Brain microvascular endothelial cell (primary cell): ENCODE measurements around the gene AK2.
"Not testable (repeated sequence)": the region's sequence is repeated elsewhere in the genome, so short reads cannot be mapped to it uniquely, and the experiment has no call there.

Experiments
- DNase-seq: peaks from one replicate; pipeline ENCODE4 v3.0.0-alpha.2; 2020
- H3K27ac ChIP-seq: fragments of 250-450 bp; sonication (Bioruptor Pico); 2 replicates; pipeline ENCODE4 v1.5.1; 2020; ENCODE audit warnings: mild to moderate bottlenecking, moderate library complexity
- H3K27me3 ChIP-seq: fragments of 250-450 bp; sonication (Bioruptor Pico); replicated peaks from 2 replicates; pipeline ENCODE4 v1.5.1; 2020; ENCODE audit warnings: mild to moderate bottlenecking
- H3K36me3 ChIP-seq: fragments of 250-450 bp; sonication (Bioruptor Pico); replicated peaks from 2 replicates; pipeline ENCODE4 v1.5.1; 2020; ENCODE audit warnings: mild to moderate bottlenecking
- H3K4me3 ChIP-seq: 2 replicates; pipeline ENCODE4 v1.5.1; 2011; ENCODE audit warnings: low read depth, mild to moderate bottlenecking, control low read depth, low read length, moderate library complexity
- in situ Hi-C: cut with HindIII; loops from 2 replicates; pipeline ENCODE4 v1.10.0; 2017; ENCODE audit warnings: low sequenced_read_pairs, low pct_ligation_motif_present
- TF ChIP-seq, protein P1 (sequence below): IDR thresholded peaks from 2 replicates; pipeline ENCODE4 v1.5.1; 2011; ENCODE audit warnings: low read depth, mild to moderate bottlenecking, moderate library complexity, low read length, control low read depth, inconsistent platforms; ENCODE audit errors: missing control alignments

AK2 gene

DNA sequence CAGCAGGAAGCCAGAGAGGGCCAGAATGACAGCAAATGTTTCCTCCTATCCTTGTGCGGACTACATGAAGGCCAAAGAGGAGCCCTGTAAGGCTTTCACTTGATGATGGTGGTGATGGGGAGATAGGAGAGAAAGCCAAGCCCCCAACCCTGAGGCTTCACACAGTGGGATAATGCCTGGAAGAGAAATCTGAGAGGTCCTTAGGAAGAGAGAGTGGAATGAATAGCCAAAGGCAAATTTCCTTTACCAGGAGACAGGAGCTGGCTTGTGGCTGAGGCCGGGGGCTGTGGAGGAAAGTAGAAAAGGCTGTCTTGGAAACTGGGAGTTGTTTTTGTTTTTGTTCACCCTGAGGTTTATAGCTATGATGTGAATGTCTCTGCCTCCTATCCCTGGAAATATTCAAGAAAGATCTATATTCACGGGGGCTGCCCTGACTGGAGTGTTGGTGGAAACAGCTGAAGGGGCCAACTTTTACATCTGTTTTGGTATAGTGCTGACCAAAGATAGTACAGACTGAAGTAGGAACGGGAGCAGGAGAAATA, 59.1 kb downstream of the AK2 start:
- Histone ChIP-seq H3K27ac (no peak overlapping the region), H3K27me3 (no peaks in the 10 kb centered on the region), H3K36me3 (no peaks in the 10 kb centered on the region), H3K4me3 (no peak overlapping the region)
- in situ Hi-C loops = no loop called here
- no peak for DNase-seq
- TF ChIP-seq, protein P1, sequence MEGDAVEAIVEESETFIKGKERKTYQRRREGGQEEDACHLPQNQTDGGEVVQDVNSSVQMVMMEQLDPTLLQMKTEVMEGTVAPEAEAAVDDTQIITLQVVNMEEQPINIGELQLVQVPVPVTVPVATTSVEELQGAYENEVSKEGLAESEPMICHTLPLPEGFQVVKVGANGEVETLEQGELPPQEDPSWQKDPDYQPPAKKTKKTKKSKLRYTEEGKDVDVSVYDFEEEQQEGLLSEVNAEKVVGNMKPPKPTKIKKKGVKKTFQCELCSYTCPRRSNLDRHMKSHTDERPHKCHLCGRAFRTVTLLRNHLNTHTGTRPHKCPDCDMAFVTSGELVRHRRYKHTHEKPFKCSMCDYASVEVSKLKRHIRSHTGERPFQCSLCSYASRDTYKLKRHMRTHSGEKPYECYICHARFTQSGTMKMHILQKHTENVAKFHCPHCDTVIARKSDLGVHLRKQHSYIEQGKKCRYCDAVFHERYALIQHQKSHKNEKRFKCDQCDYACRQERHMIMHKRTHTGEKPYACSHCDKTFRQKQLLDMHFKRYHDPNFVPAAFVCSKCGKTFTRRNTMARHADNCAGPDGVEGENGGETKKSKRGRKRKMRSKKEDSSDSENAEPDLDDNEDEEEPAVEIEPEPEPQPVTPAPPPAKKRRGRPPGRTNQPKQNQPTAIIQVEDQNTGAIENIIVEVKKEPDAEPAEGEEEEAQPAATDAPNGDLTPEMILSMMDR = no peak

DNA sequence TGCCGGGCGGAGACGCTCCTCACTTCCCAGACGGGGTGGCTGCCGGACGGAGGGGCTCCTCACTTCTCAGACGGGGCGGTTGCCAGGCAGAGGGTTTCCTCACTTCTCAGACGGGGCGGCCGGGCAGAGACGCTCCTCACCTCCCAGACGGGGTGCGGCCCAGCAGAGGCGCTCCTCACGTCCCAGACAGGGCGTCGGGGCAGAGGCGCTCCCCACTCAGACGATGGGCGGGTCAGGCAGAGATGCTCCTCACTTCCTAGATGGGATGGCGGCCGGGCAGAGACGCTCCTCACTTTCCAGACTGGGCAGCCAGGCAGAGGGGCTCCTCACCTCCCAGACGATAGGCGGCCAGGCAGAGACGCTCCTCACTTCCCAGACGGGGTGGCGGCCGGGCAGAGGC, 61.6 kb downstream of the AK2 start:
- in situ Hi-C loops, H3K27ac ChIP-seq, H3K27me3 ChIP-seq, DNase-seq, H3K4me3 ChIP-seq, H3K36me3 ChIP-seq: not testable (repeated sequence)

DNA sequence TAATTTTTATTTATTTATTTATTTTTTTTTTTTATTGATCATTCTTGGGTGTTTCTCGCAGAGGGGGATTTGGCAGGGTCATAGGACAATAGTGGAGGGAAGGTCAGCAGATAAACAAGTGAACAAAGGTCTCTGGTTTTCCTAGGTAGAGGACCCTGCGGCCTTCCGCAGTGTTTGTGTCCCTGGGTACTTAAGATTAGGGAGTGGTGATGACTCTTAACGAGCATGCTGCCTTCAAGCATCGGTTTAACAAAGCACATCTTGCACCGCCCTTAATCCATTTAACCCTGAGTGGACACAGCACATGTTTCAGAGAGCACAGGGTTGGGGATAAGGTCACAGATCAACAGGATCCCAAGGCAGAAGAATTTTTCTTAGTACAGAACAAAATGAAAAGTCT, 63.2 kb downstream of the AK2 start:
- in situ Hi-C loops, H3K4me3 ChIP-seq, DNase-seq, H3K27me3 ChIP-seq, H3K27ac ChIP-seq, H3K36me3 ChIP-seq: not testable (repeated sequence)

DNA sequence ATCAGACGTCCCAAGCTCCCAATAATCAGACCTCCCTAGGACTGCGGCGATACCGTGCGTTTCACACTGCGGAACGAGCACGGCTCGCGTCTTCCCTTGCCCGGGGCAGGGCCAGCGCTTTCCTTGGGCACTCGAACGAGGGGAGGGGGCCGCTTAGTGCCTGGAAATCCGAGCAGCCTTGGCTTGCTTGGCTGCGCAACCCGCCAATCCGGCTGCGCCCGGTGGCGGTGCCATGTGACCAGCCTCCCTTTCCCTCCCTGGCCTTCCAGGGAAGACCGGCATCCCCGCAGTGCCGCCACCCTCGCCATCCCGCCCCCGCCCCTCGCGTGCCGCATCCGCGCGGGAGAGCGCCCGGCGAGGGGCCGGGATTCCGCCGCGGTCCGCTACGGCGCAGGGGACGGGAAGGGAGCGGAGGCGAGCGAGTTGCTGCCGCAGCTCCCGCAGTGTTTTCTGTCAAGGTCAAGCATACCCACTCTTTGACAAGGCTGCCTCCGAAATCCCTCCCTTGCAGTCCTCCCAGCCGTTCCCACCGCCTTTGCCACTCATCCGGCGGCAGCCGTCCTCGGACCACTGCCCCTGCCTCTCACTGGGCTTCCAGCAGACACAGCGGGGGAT, 63.8 kb downstream of the AK2 start:
- in situ Hi-C loops = no loop called here
- TF ChIP-seq, protein P1 = no peak
- no peak for DNase-seq

DNA sequence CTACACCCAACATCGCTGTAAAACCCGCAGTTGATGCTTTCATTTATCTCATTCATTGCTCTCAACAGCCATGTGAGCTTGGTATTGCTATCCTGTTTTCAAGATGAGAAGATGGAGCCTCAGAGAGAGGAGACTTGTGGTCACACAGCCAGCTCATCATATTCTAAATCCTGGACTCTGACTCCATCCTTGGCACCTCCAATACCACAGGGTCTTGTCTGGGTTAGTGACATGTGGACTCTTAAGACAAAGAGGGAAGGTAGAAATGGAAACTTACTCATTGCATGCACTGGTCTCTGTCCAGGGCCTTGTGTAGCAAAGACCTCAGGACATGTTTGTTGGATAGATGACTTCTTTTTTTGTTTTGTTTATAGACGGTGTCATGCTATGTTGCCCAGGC, 65.1 kb downstream of the AK2 start:
- no peak for DNase-seq
- TF ChIP-seq, protein P1 = no peak
- no peaks in the 10 kb centered on the region for H3K36me3 ChIP-seq
- H3K27ac ChIP-seq = no peak overlapping the region
- no peak overlapping the region for H3K4me3 ChIP-seq
- no peaks in the 10 kb centered on the region for H3K27me3 ChIP-seq
- in situ Hi-C loops = no loop called here

More for the DNA sequence above, 63.8 kb downstream of the AK2 start:
- no peak overlapping the region for H3K27ac ChIP-seq
- no peaks in the 10 kb centered on the region for H3K27me3 ChIP-seq
- peak overlapping the region; percentile 55 for H3K4me3 ChIP-seq
- no peaks in the 10 kb centered on the region for H3K36me3 ChIP-seq

DNA sequence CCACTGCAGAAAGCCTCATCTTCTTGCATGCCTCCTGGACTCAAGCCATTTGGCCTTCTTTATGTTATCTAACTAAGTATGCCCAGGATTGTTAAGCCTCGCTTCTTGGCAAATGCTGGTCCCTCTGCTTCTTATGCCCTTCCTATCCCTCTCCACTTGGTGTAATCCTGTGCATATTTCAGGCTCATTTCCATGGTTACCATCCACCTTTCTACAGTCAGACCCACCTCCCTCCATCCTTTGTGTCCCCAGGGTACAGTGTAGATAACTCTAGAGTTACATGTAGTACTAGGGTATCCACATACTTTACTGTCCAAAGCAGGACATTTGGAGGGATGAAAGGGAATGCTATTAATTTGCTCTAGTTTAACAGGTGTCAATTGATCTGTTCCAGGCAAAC, 65.5 kb downstream of the AK2 start:
- Histone ChIP-seq H3K4me3 (no peak overlapping the region), H3K27me3 (no peaks in the 10 kb centered on the region), H3K36me3 (no peaks in the 10 kb centered on the region), H3K27ac (no peak overlapping the region)
- no peak for DNase-seq
- TF ChIP-seq, protein P1 = no peak
- in situ Hi-C loops = no loop called here

DNA sequence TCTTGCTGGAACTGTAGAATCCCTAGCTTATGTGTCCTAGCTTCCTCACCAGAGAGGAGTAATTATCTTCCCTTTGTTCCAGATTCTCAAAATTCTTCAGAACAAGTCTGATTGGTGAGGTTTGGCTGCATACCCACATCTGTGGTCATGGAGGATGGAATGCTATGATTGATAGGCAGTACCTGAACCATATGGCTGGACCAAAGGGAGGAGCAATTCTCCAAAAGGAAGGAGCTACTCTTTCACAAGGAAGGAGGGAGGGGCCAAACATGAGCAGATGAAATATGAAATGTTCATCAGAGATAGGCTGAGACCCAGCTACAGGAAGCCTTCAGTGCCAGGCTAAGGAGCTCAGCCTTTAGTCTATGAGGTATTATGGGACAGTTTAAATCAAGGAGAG, 67.1 kb downstream of the AK2 start:
- no peak for DNase-seq
- no peak overlapping the region for H3K4me3 ChIP-seq
- no peaks in the 10 kb centered on the region for H3K27me3 ChIP-seq
- TF ChIP-seq, protein P1 = no peak
- no peak overlapping the region for H3K27ac ChIP-seq
- H3K36me3 ChIP-seq = no peaks in the 10 kb centered on the region
- in situ Hi-C loops = no loop called here
